ENCODE results near the gene MX1.

Gene MX1

GRCh38 chr21:41494242-41494641 is 68.2 kb downstream of the MX1 start:
- TF ChIP-seq POLR2AphosphoS5 (IDR thresholded peaks at IDR 0.05; ENCODE audit: low read depth) = no peak
- no peak for TF ChIP-seq CTCF (IDR thresholded peaks at IDR 0.05; ENCODE audit: insufficient read depth, low read length)
- no peak for TF ChIP-seq SPI1 (IDR thresholded peaks at IDR 0.05; ENCODE audit: borderline replicate concordance, low read depth)
- TF ChIP-seq GABPA (IDR thresholded peaks at IDR 0.05; ENCODE audit: low read depth) = no peak
- no peaks in the 10 kb centered on the region for H3K27me3 ChIP-seq (ENCODE audit: insufficient read depth, poor library complexity, severe bottlenecking)
- H3K27ac ChIP-seq (replicated peaks) = no peak overlapping the region

DNA sequence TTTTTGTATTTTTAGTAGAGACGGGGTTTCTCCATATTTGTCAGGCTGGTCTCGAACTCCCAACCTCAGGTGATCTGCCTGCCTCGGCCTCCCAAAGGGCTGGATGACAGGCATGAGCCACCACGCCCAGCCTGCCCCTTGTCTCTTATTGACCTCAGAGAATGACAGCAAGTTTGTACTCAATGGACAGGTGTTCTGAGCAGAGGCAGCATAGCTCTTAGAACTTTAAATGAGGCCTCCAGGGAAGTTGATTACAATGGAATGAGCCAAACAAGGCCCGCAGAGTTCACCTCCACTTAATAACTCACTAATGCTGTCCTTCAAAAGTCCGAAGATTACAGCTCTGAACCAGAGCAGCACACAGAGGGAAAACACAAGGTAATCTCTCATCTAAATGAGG is 71.0 kb downstream of the MX1 start:
- Histone ChIP-seq H3K27ac (replicated peaks) (no peak overlapping the region), H3K27me3 (ENCODE audit: insufficient read depth, poor library complexity, severe bottlenecking) (peaks cover 2% of the 10 kb centered on the region), H3K4me3 (replicated peaks; ENCODE audit: insufficient read depth, low read length) (no peak overlapping the region)
- no peak for TF ChIP-seq POLR2AphosphoS5 (IDR thresholded peaks at IDR 0.05; ENCODE audit: low read depth)
- TF ChIP-seq CTCF (IDR thresholded peaks at IDR 0.05; ENCODE audit: insufficient read depth, low read length) = no peak
- TF ChIP-seq, protein P1, sequence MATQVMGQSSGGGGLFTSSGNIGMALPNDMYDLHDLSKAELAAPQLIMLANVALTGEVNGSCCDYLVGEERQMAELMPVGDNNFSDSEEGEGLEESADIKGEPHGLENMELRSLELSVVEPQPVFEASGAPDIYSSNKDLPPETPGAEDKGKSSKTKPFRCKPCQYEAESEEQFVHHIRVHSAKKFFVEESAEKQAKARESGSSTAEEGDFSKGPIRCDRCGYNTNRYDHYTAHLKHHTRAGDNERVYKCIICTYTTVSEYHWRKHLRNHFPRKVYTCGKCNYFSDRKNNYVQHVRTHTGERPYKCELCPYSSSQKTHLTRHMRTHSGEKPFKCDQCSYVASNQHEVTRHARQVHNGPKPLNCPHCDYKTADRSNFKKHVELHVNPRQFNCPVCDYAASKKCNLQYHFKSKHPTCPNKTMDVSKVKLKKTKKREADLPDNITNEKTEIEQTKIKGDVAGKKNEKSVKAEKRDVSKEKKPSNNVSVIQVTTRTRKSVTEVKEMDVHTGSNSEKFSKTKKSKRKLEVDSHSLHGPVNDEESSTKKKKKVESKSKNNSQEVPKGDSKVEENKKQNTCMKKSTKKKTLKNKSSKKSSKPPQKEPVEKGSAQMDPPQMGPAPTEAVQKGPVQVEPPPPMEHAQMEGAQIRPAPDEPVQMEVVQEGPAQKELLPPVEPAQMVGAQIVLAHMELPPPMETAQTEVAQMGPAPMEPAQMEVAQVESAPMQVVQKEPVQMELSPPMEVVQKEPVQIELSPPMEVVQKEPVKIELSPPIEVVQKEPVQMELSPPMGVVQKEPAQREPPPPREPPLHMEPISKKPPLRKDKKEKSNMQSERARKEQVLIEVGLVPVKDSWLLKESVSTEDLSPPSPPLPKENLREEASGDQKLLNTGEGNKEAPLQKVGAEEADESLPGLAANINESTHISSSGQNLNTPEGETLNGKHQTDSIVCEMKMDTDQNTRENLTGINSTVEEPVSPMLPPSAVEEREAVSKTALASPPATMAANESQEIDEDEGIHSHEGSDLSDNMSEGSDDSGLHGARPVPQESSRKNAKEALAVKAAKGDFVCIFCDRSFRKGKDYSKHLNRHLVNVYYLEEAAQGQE (IDR thresholded peaks at IDR 0.05; ENCODE audit: insufficient replicate concordance, low read depth) = no peak
- no peak for TF ChIP-seq SPI1 (IDR thresholded peaks at IDR 0.05; ENCODE audit: borderline replicate concordance, low read depth)
- TF ChIP-seq GABPA (IDR thresholded peaks at IDR 0.05; ENCODE audit: low read depth) = no peak
- DNase-seq (ENCODE audit: low read depth in 1 of 2, low spot score in 1 of 2) = no peak

More at GRCh38 chr21:41494242-41494641, 68.2 kb downstream of the MX1 start:
- no peak overlapping the region for H3K4me3 ChIP-seq (replicated peaks; ENCODE audit: insufficient read depth, low read length)
- DNase-seq (ENCODE audit: low read depth in 1 of 2, low spot score in 1 of 2) = no peak

- TF ChIP-seq CTCF (IDR thresholded peaks at IDR 0.05; ENCODE audit: insufficient read depth, low read length) (no peak), GABPA (IDR thresholded peaks at IDR 0.05; ENCODE audit: low read depth) (no peak), SPI1 (IDR thresholded peaks at IDR 0.05; ENCODE audit: borderline replicate concordance, low read depth) (no peak), POLR2AphosphoS5 (IDR thresholded peaks at IDR 0.05; ENCODE audit: low read depth) (no peak)
- TF ChIP-seq, protein P1 (IDR thresholded peaks at IDR 0.05; ENCODE audit: insufficient replicate concordance, low read depth) = no peak
- Histone ChIP-seq H3K4me3 (replicated peaks; ENCODE audit: insufficient read depth, low read length) (no peak overlapping the region), H3K27me3 (ENCODE audit: insufficient read depth, poor library complexity, severe bottlenecking) (peaks cover 2% of the 10 kb centered on the region), H3K27ac (replicated peaks) (no peak overlapping the region)
- DNase-seq (ENCODE audit: low read depth in 1 of 2, low spot score in 1 of 2) = no peak
Observed at GRCh38 chr21:41497788-41498187, 71.7 kb downstream of the MX1 start.

DNA sequence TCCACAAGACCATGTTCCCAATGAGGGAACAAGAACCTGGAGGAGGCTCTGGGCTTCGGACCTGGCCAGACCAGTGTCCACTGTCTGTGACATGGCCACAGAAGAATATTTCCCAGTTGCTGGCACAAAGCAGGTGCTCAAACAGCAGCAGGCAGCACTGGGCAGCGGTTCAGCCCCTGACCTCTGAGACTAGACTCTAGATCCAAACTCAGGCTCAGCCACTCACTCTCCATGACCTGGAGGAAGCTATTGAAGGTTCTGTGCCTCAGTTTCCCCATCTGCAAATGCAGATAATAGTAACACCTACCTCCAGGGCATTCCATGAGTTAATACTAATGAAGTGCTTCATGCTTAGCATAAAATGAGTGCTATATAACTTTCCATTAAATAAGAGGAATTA is 73.9 kb downstream of the MX1 start:
- no peak for DNase-seq (ENCODE audit: low read depth in 1 of 2, low spot score in 1 of 2)
- Histone ChIP-seq H3K4me3 (replicated peaks; ENCODE audit: insufficient read depth, low read length) (no peak overlapping the region), H3K27me3 (ENCODE audit: insufficient read depth, poor library complexity, severe bottlenecking) (peaks cover 2% of the 10 kb centered on the region), H3K27ac (replicated peaks) (no peak overlapping the region)
- TF ChIP-seq GABPA (IDR thresholded peaks at IDR 0.05; ENCODE audit: low read depth) (no peak), POLR2AphosphoS5 (IDR thresholded peaks at IDR 0.05; ENCODE audit: low read depth) (no peak), SPI1 (IDR thresholded peaks at IDR 0.05; ENCODE audit: borderline replicate concordance, low read depth) (no peak), CTCF (IDR thresholded peaks at IDR 0.05; ENCODE audit: insufficient read depth, low read length) (no peak)
- TF ChIP-seq, protein P1 (IDR thresholded peaks at IDR 0.05; ENCODE audit: insufficient replicate concordance, low read depth) = no peak
